CMK (cell line): ENCODE data around the gene DAZ2.
"Not testable (repeated sequence)": the region's sequence is repeated elsewhere in the genome, so short reads cannot be mapped to it uniquely, and the experiment has no call there.

Experiments used
- DNase-seq: peaks from one replicate; pipeline ENCODE4 v3.0.0-alpha.2; 2010; ENCODE audit warnings: low read depth

Gene DAZ2

DNA sequence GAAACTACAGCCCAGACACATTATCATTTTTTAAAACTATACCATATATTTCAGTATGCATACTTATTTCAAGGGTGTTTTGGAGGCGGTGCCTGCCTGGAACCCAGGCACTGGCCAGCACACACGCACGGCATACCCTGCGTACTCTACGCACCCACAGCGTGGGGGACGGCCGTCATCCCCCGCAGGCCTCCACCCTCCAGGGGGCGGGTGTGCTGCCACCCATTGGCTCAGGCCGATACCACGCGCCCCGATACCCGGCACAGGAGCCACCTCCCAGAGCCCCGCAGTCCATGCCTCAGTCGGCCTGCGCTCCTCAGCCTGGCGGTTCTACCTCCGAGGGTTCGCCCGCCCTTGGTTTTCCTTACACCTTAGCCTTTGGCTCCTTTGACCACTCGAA is at the start of gene DAZ2:
Gene DAZ2 (plus strand): TSS at position 301 of the 400 bp plus-strand sequence. CDS start 208 bp downstream, outside the sequence.
- DNase-seq = not testable (repeated sequence)

GRCh38 chrY:23198908-23199307 is 20.4 kb upstream of the DAZ2 start, which contains the start of gene DAZ1:
DAZ1 (minus strand) TSS chrY:23199008; CDS start chrY:23198800, 208 bp downstream.
- DNase-seq = not testable (repeated sequence)

- DNase-seq = not testable (repeated sequence)
These were observed 11.9 kb upstream of the DAZ2 start for GRCh38 chrY:23207455-23207854.

- DNase-seq = not testable (repeated sequence)
These were observed 9.4 kb upstream of the DAZ2 start for GRCh38 chrY:23209802-23210495.

DNA sequence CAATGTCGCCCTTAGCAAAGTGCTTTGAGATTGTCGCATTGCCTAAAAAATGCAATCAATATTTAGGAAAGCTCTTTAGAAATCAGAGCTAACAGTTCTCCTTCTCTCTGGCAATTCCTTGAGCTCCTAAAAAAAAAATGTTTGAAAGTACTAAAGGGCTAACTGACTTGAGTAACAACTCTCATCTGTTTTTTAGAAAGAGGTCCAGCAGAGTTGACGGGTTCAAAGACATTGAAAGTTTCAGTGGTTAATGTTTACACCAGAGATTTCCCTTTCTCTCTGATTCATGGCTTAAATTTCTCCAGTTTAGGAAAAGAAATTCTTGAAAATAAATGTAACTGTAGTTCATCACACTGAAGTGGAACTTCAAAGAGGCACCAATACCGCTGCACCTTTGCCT is 8.7 kb upstream of the DAZ2 start:
- not testable (repeated sequence) for DNase-seq
